H1 (cell line): ENCODE results near the gene VAMP2. TPM values are rescaled to one million over a fixed set of nuclear protein-coding genes. Genes with fewer than 3 reads are reported as not detected.

Experiments
- CTCF ChIA-PET: fragments of 300-600 bp; sonication (Branson Sonifier 250); formaldehyde crosslinking; loops from one replicate; lab custom pipeline; 2021; ENCODE audit not compliant: partially characterized antibody; lab: Charles Lee
- POLR2A ChIA-PET: fragments of 300-600 bp; sonication (Branson Sonifier 250); formaldehyde crosslinking; loops from one replicate; lab custom pipeline; 2021; ENCODE audit warnings: inconsistent platforms; ENCODE audit not compliant: partially characterized antibody; lab: Charles Lee
- DNase-seq, 2 experiments: peaks; one replicate each; pipeline versions ENCODE4 v3.0.0 to v3.0.0-alpha.2; 2010 to 2022; ENCODE audit warnings: low spot score in 2 of 2, low read depth in 1 of 2, mixed read lengths in 1 of 2
- FAIRE-seq: peaks from 2 replicates; lab custom pipeline; 2011; peaks lifted over from hg19 to GRCh38; lab: Jason Lieb, UNC
- H2AFZ ChIP-seq: 2 replicates; pipeline ENCODE4 v1.8.1; 2012; ENCODE audit warnings: low read length, inconsistent platforms
- H2AK5ac ChIP-seq: 2 replicates; pipeline ENCODE4 v1.6.1; 2013; ENCODE audit warnings: low read depth, low read length
- H2BK120ac ChIP-seq: replicated peaks from 2 replicates; pipeline ENCODE3; 2013; ENCODE audit warnings: low read depth, low read length, inconsistent platforms
- H2BK12ac ChIP-seq: 2 replicates; pipeline ENCODE4 v1.6.1; 2013; ENCODE audit warnings: low read depth, low read length
- H2BK15ac ChIP-seq: 2 replicates; pipeline ENCODE4 v1.6.1; 2013; ENCODE audit warnings: low read length
- H2BK20ac ChIP-seq: 2 replicates; pipeline ENCODE4 v1.6.1; 2013; ENCODE audit warnings: low read length
- H2BK5ac ChIP-seq: 2 replicates; pipeline ENCODE4 v1.6.1; 2013; ENCODE audit warnings: low read depth, low read length
- H3K14ac ChIP-seq: 2 replicates; pipeline ENCODE4 v1.6.1; 2013; ENCODE audit warnings: inconsistent platforms; ENCODE audit not compliant: insufficient read length
- H3K18ac ChIP-seq: 2 replicates; pipeline ENCODE4 v1.6.1; 2013; ENCODE audit warnings: low read length; ENCODE audit errors: extremely low read depth
- H3K23ac ChIP-seq: 2 replicates; pipeline ENCODE4 v1.6.1; 2013; ENCODE audit warnings: inconsistent platforms; ENCODE audit not compliant: insufficient read length
- H3K23me2 ChIP-seq: 2 replicates; pipeline ENCODE4 v1.6.1; 2013; ENCODE audit warnings: low read depth, low read length
- H3K27ac ChIP-seq: 2 replicates; pipeline ENCODE4 v1.6.1; 2011; ENCODE audit warnings: low read depth, low read length, inconsistent platforms
- H3K27me3 ChIP-seq, 4 experiments: replicated peaks in 1 of 4; 1 replicate in 1 of 4; 2 replicates in 3 of 4; pipeline versions ENCODE4 v1.6.1 to v1.8.1; 2011 to 2013; ENCODE audit warnings: low read length in 3 of 4, mild to moderate bottlenecking in 3 of 4, inconsistent platforms in 2 of 4, mixed read lengths in 2 of 4, moderate library complexity in 1 of 4; ENCODE audit not compliant: control insufficient read depth in 3 of 4, insufficient read depth in 3 of 4; ENCODE audit errors: extremely low read depth in 1 of 4
- H3K36me3 ChIP-seq, 4 experiments: 2 replicates each; pipeline versions ENCODE4 v1.6.1 to v1.8.1; 2011 to 2013; ENCODE audit warnings: mild to moderate bottlenecking in 4 of 4, low read length in 3 of 4, moderate library complexity in 2 of 4, control low read depth in 1 of 4, inconsistent platforms in 1 of 4; ENCODE audit not compliant: insufficient read depth in 4 of 4, control insufficient read depth in 2 of 4
- H3K4ac ChIP-seq: replicated peaks from 2 replicates; pipeline ENCODE3; 2013; ENCODE audit warnings: low read length, low read depth, mixed read lengths, inconsistent platforms; ENCODE audit not compliant: insufficient read length
- H3K4me1 ChIP-seq, 4 experiments: replicated peaks in 1 of 4; 1 replicate in 1 of 4; 2 replicates in 3 of 4; pipeline versions ENCODE4 v1.6.1 to v1.8.1; 2011 to 2013; ENCODE audit warnings: low read length in 3 of 4, inconsistent platforms in 2 of 4, mixed read lengths in 1 of 4; ENCODE audit not compliant: insufficient read depth in 4 of 4, control insufficient read depth in 3 of 4
- H3K4me2 ChIP-seq, 2 experiments: 2 replicates each; pipeline versions ENCODE4 v1.6.1 to v1.8.1; 2011 to 2013; ENCODE audit warnings: low read depth in 2 of 2, low read length in 2 of 2, control low read depth in 1 of 2, inconsistent platforms in 1 of 2, mild to moderate bottlenecking in 1 of 2; ENCODE audit not compliant: insufficient read depth in 1 of 2
- H3K4me3 ChIP-seq, 4 experiments: fragments of 200-600, 300-600 bp in 1 of 4; sonication (generic), shearing (Covaris generic), sonication (Bioruptor Twin) in 1 of 4; 2 replicates each; pipeline versions ENCODE4 v1.5.1 to v1.8.1; 2011 to 2016; ENCODE audit warnings: low read length in 4 of 4, low read depth in 3 of 4, control low read depth in 2 of 4, inconsistent platforms in 2 of 4, mild to moderate bottlenecking in 2 of 4, mixed read lengths in 1 of 4, moderate library complexity in 1 of 4; ENCODE audit not compliant: insufficient read depth in 2 of 4; ENCODE audit errors: extremely low read depth in 1 of 4
- H3K56ac ChIP-seq: replicated peaks from 2 replicates; pipeline ENCODE3; 2013; ENCODE audit warnings: low read depth, mild to moderate bottlenecking, mixed read lengths, low read length, inconsistent platforms; ENCODE audit not compliant: insufficient read length
- H3K79me1 ChIP-seq: 2 replicates; pipeline ENCODE4 v1.6.1; 2013; ENCODE audit warnings: low read depth, low read length, control low read depth
- H3K79me2 ChIP-seq, 2 experiments: 2 replicates each; pipeline versions ENCODE4 v1.6.1 to v1.8.1; 2012 to 2013; ENCODE audit warnings: low read length in 2 of 2, mild to moderate bottlenecking in 2 of 2, inconsistent platforms in 1 of 2; ENCODE audit not compliant: insufficient read depth in 2 of 2, control insufficient read depth in 1 of 2
- H3K9ac ChIP-seq, 4 experiments: replicated peaks in 1 of 4; 1 replicate in 1 of 4; 2 replicates in 3 of 4; pipeline versions ENCODE4 v1.6.1 to v1.8.1; 2011 to 2013; ENCODE audit warnings: low read depth in 3 of 4, low read length in 3 of 4, control low read depth in 2 of 4, mild to moderate bottlenecking in 2 of 4, moderate library complexity in 2 of 4, inconsistent platforms in 1 of 4; ENCODE audit errors: extremely low read depth in 1 of 4
- H3K9me3 ChIP-seq, 2 experiments: 2 replicates each; pipeline versions ENCODE4 v1.6.1 to v1.8.1; 2012 to 2013; ENCODE audit warnings: mild to moderate bottlenecking in 2 of 2, moderate library complexity in 2 of 2, control low read depth in 1 of 2, inconsistent platforms in 1 of 2, low read depth in 1 of 2, low read length in 1 of 2, mixed read lengths in 1 of 2; ENCODE audit not compliant: insufficient read depth in 2 of 2
- H4K20me1 ChIP-seq, 2 experiments: replicated peaks in 1 of 2; 2 replicates each; pipeline versions ENCODE3 to v1.8.1; 2011 to 2013; ENCODE audit warnings: inconsistent platforms in 2 of 2, low read length in 2 of 2, mild to moderate bottlenecking in 1 of 2; ENCODE audit not compliant: insufficient read depth in 2 of 2, control insufficient read depth in 1 of 2
- H4K5ac ChIP-seq: 2 replicates; pipeline ENCODE4 v1.6.1; 2013; ENCODE audit warnings: low read length, low read depth, mixed read lengths, inconsistent platforms; ENCODE audit not compliant: insufficient read length
- H4K8ac ChIP-seq: 2 replicates; pipeline ENCODE4 v1.8.0; 2013; ENCODE audit warnings: mild to moderate bottlenecking, moderate library complexity, low read length, inconsistent platforms; ENCODE audit not compliant: insufficient read depth; ENCODE audit errors: extremely low read depth
- H4K91ac ChIP-seq: replicated peaks from 2 replicates; pipeline ENCODE3; 2013; ENCODE audit warnings: low read length, mixed read lengths, inconsistent platforms; ENCODE audit not compliant: insufficient read length
- ASH2L ChIP-seq: fragments of 200-600, 300-600 bp; sonication (generic); IDR thresholded peaks from one replicate; pipeline ENCODE4 v1.7.1; 2017; ENCODE audit warnings: low read length
- CBX5 ChIP-seq: fragments of 300-800, 300-1000 bp; sonication (generic); IDR thresholded peaks from 2 replicates; pipeline ENCODE4 v1.7.1; 2016; ENCODE audit warnings: antibody characterized with exemption, low read length, low read depth
- CEBPB ChIP-seq: IDR thresholded peaks from 2 replicates; pipeline ENCODE4 v1.6.1; 2012; ENCODE audit warnings: low read depth, low read length
- E2F6 ChIP-seq: IDR thresholded peaks from 2 replicates; pipeline ENCODE4 v1.6.1; 2012; ENCODE audit warnings: inconsistent platforms
- GABPA ChIP-seq: IDR thresholded peaks from 2 replicates; pipeline ENCODE4 v1.6.1; 2011; ENCODE audit warnings: mild to moderate bottlenecking, low read length, moderate library complexity, borderline replicate concordance; ENCODE audit not compliant: insufficient read depth
- RNF2 ChIP-seq: fragments of 200-900, 300-1000 bp; sonication (generic); IDR thresholded peaks from 2 replicates; pipeline ENCODE4 v1.7.1; 2016; ENCODE audit warnings: borderline replicate concordance, low read depth, mild to moderate bottlenecking, antibody characterized with exemption, low read length; ENCODE audit not compliant: poor library complexity, severe bottlenecking; ENCODE audit errors: missing control alignments
- TBP ChIP-seq: IDR thresholded peaks from 2 replicates; pipeline ENCODE4 v1.6.1; 2011; ENCODE audit warnings: low read depth, low read length, improper control_type of control experiment
- YY1 ChIP-seq: IDR thresholded peaks from 2 replicates; pipeline ENCODE4 v1.6.1; 2011; ENCODE audit warnings: low read depth, mild to moderate bottlenecking, low read length
- WGBS, 2 experiments: shearing (Covaris generic) in 1 of 2; methylation state at CpG; one replicate each; pipeline versions ENCODE4 v1.1.6 to v1.1.7; 2013 to 2015; ENCODE audit warnings: low lambda C conversion rate in 2 of 2, mixed read lengths in 2 of 2, inconsistent platforms in 1 of 2, low coverage in 1 of 2, missing lambda C conversion rate in 1 of 2; ENCODE audit not compliant: insufficient replicate concordance in 2 of 2, insufficient coverage in 1 of 2, insufficient read length in 1 of 2; ENCODE audit errors: extremely low coverage in 1 of 2, missing lambda C conversion rate in 1 of 2; 5-methylcytosine and 5-hydroxymethylcytosine counted together
- polyA plus RNA-seq, 7 experiments: library from polyadenylated mRNA; depleted of rRNA in 3 of 7; stranded (reverse) in 5 of 7; unstranded in 2 of 7; fragments of >200 nt in 5 of 7; fragments of 200-250 nt in 2 of 7; gene quantifications; 1 replicate in 5 of 7; 2 replicates in 1 of 7; 4 replicates in 1 of 7; pipeline versions ENCODE4 v1.2.1 to v1.2.3, GENCODE V29; 2011 to 2013; ENCODE audit warnings: missing spikeins in 2 of 7, mixed read lengths in 2 of 7
- total RNA-seq: library from RNA; stranded (reverse); fragmentation: NEBNext Ultra II Directional; extraction: Animal tissue kit (Norgen Biotek cat#: 25700); gene quantifications from 2 replicates; pipeline ENCODE4 v1.2.1, GENCODE V29; 2021

The VAMP2 gene
- total and polyA plus RNA-seq, 2 of the 8 experiments (the other 6 are each of a cell fraction or from before 2014, with no cell fraction given) = 19.3 to 20.5 TPM

GRCh38 chr17:8176197-8176940, 13.6 kb upstream of the VAMP2 start, which contains the start of gene TMEM107:
TMEM107 (minus strand) TSS chr17:8176380; CDS start chr17:8176286, 94 bp downstream.
- H2BK20ac ChIP-seq = 0 out of 2 replicates have a peak within 1 kb of the TSS, but pooled peaks have one; percentile 72
- peak within 1 kb of the TSS; percentile 60 to 88 (median 69) for H3K4me3 ChIP-seq
- H4K91ac ChIP-seq = peak within 1 kb of the TSS; percentile 76
- H3K23me2 ChIP-seq = peaks cover 18% of the 10 kb centered on the region
- H3K56ac ChIP-seq = peak within 1 kb of the TSS; percentile 42
- 8% methylated on average over 56 of the region's 56 CpGs; no CpG with 5 or more reads in 1 of the 2 experiments for WGBS, 2 experiments
- H2BK5ac ChIP-seq = peak within 1 kb of the TSS; percentile 91
- DNase-seq (peak in 1 of 2 experiments; percentile 95), FAIRE-seq (no peak)
- peak within 1 kb of the TSS; percentile 80 for H2BK12ac ChIP-seq
- peak within 1 kb of the TSS; percentile 87 for H3K18ac ChIP-seq
- peaks cover 3 to 13% (median 8%) of the 10 kb centered on the region in 4 experiments for H3K4me1 ChIP-seq
- no peaks in the 10 kb centered on the region for H4K20me1 ChIP-seq
- no peaks in the 10 kb centered on the region for H3K9me3 ChIP-seq
- no peak within 1 kb of the TSS for H2BK120ac ChIP-seq
- no peaks in the 10 kb centered on the region for H3K27me3 ChIP-seq
- peak within 1 kb of the TSS; percentile 69 for H4K8ac ChIP-seq
- peak within 1 kb of the TSS; percentile 57 for H4K5ac ChIP-seq
- H3K79me1 ChIP-seq = no peaks in the 10 kb centered on the region
- H3K79me2 ChIP-seq = no peaks in the 10 kb centered on the region
- no peak within 1 kb of the TSS for H3K14ac ChIP-seq
- POLR2A ChIA-PET = interaction anchor here (0.7 to 9.3 kb wide), 11 partner anchors 8 to 58 kb away, joined by 3 to 289 read pairs (median 4); partner anchors contain the start of genes ALOXE3, BORCS6, HES7 and VAMP2
- peak within 1 kb of the TSS; percentile 70 to 85 (median 76) for H3K9ac ChIP-seq
- H2AFZ ChIP-seq = peak within 1 kb of the TSS; percentile 82; the same call in 1 of the 2 replicates
- peak within 1 kb of the TSS; percentile 19 for H3K4ac ChIP-seq
- no peaks in the 10 kb centered on the region for H3K36me3 ChIP-seq
- CTCF ChIA-PET = interaction anchor here (1.0 to 1.9 kb wide), 8 partner anchors 9 to 115 kb away, joined by 3 to 9 read pairs (median 4); no protein-coding TSS in a partner anchor
- H3K4me2 ChIP-seq = peak within 1 kb of the TSS; percentile 78 to 90
- H2BK15ac ChIP-seq = peak within 1 kb of the TSS; percentile 81; the same call in 1 of the 2 replicates
- H2AK5ac ChIP-seq = no peak within 1 kb of the TSS; the same call in 1 of the 2 replicates
- H3K23ac ChIP-seq = no peak within 1 kb of the TSS
- peak within 1 kb of the TSS; percentile 52 for H3K27ac ChIP-seq
- TF ChIP-seq TBP (peak; percentile 67), RNF2 (no peak), GABPA (0 out of 2 replicates have a peak, but pooled peaks have one; percentile 38), CEBPB (no peak), YY1 (no peak), CBX5 (no peak), E2F6 (peak; percentile 46), ASH2L (peak; percentile 43)
